Large intestine (tissue), 3 donors: ENCODE measurements around the gene ZNF512B. TPM values are rescaled to one million over a fixed set of nuclear protein-coding genes. Genes with fewer than 3 reads are reported as not detected.
"Not testable (repeated sequence)": the region's sequence is repeated elsewhere in the genome, so short reads cannot be mapped to it uniquely, and the experiment has no call there.

Experiments used
- DNase-seq, 2 donors: peaks; one replicate each; pipeline versions ENCODE4 v3.0.0 to v3.0.0-alpha.2; 2013
- H3K27ac ChIP-seq: one replicate; pipeline ENCODE4 v1.5.1; 2013; ENCODE audit warnings: low read length
- H3K27me3 ChIP-seq: 2 replicates; pipeline ENCODE4 v1.6.1; 2013; ENCODE audit warnings: low read length; ENCODE audit not compliant: control insufficient read depth, insufficient read depth
- H3K36me3 ChIP-seq: 2 replicates; pipeline ENCODE4 v1.6.1; 2013; ENCODE audit warnings: low read length; ENCODE audit not compliant: control insufficient read depth, insufficient read depth
- H3K4me1 ChIP-seq: one replicate; pipeline ENCODE4 v1.6.1; 2013; ENCODE audit warnings: low read length; ENCODE audit not compliant: control insufficient read depth, insufficient read depth
- H3K4me3 ChIP-seq: one replicate; pipeline ENCODE4 v1.5.1; 2013; ENCODE audit warnings: low read length
- H3K9me3 ChIP-seq: one replicate; pipeline ENCODE4 v1.6.1; 2013; ENCODE audit warnings: mild to moderate bottlenecking, low read depth, low read length, moderate library complexity; ENCODE audit not compliant: control insufficient read depth
- WGBS: methylation state at CpG from one replicate; pipeline ENCODE4 v1.1.5; 2013; ENCODE audit warnings: low lambda C conversion rate; ENCODE audit not compliant: insufficient coverage; 5-methylcytosine and 5-hydroxymethylcytosine counted together
- polyA plus RNA-seq: library from polyadenylated mRNA; unstranded; fragments of 120-200 nt; gene quantifications from one replicate; pipeline ENCODE4 v1.2.1, GENCODE V29; 2013

The ZNF512B gene
- polyA plus RNA-seq, 1 donor = 8.1 TPM

DNA sequence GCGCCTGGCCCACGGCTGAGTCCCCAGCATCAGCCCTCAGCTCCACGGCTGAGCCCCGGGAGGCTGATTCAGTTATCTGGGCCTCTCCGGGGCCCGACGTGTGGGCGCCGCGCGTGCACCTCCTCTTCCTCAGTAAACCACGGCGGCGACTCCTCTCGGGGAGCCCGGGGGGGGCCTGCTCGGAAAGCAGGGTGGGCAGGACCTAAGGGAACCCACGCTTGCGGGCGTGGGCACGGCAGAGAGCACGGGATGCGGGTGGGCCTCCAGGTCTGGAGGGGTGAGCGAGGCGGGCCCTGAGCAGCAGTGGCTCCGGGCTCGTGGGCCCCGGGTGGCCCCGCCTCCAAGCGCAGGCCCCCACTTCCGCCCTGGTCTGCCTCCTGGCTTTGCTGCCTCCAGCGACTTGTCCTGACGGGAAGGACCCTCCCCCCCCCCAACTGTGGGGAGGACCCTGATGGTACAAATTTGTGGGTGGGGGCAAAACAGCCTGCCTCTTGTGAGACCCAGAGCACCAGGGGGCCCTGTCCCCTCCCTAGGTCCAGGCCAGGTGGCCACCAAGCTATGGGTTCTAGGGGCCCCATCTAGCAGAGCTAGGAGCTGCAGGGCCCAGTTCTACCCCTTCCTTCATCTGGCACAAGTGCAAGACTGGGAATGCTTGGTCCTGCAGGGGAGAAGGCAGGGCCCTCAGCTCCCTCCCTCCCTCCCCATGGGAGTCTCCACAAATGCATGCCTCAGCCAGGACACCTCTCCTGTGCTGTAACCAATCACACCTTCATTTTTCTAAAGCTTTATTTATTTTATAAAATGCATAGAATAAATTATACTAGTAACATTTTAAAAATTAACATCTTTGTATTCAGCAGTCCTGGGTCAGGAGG is 30.4 kb downstream of the ZNF512B start:
- H3K27me3 ChIP-seq = no peaks in the 10 kb centered on the region
- peaks cover 4% of the 10 kb centered on the region for H3K4me1 ChIP-seq
- H3K9me3 ChIP-seq = peaks cover 30% of the 10 kb centered on the region
- no peak overlapping the region for H3K27ac ChIP-seq
- DNase-seq = no peak
- peaks cover 68% of the 10 kb centered on the region for H3K36me3 ChIP-seq
- no CpG with 5 or more reads among the region's 33 CpGs for WGBS
- no peak overlapping the region for H3K4me3 ChIP-seq

DNA sequence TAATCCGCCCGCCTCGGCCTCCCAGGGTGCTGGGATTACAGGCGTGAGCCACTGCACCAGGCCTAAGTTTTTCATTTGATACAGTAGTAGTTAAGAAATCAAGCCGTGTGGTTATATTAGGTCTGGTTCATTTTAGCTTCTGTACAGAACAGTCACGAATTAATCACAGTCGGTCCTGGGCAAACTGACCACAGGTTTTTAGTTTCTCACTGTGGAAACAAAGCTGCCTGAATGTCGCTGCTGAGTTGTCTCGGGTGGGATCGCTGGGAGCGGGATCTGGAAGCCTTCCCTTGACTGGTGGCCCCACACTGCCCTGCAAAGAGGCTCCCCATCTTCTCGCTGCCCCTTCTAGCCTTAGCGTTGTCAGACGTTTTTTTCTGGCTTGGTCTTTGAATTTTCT is 32.1 kb downstream of the ZNF512B start:
- Histone ChIP-seq H3K36me3 (peaks cover 67% of the 10 kb centered on the region), H3K4me3 (no peak overlapping the region), H3K27ac (no peak overlapping the region), H3K9me3 (peaks cover 30% of the 10 kb centered on the region), H3K4me1 (peaks cover under 1% of the 10 kb centered on the region), H3K27me3 (no peaks in the 10 kb centered on the region)
- 89% methylated on average over 6 of the region's 14 CpGs for WGBS
- DNase-seq = no peak

DNA sequence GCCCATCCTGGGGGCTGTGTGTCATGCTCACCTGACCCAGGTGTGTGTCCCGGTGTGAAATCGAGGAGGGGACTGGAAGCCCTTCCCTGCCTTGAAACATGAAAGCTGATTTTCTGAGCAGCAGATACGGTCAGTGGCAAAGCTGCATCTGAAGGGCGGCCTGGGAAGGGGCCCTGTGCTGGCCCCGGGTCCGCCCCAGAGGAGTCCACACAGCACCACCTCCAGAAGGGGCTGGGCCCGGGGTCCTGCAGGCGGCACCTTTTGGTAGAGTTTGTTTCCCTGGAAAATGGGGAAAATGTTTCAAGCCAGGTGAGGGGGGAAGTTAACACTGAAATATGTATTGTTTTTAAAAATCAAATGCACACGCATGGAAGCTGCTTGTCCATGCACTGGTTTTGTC is 34.3 kb downstream of the ZNF512B start:
- WGBS = no CpG with 5 or more reads among the region's 9 CpGs
- H3K9me3 ChIP-seq = peaks cover 13% of the 10 kb centered on the region
- DNase-seq = no peak
- no peak overlapping the region for H3K4me3 ChIP-seq
- no peak overlapping the region for H3K27ac ChIP-seq
- no peaks in the 10 kb centered on the region for H3K4me1 ChIP-seq
- H3K36me3 ChIP-seq = peaks cover 72% of the 10 kb centered on the region
- no peaks in the 10 kb centered on the region for H3K27me3 ChIP-seq

DNA sequence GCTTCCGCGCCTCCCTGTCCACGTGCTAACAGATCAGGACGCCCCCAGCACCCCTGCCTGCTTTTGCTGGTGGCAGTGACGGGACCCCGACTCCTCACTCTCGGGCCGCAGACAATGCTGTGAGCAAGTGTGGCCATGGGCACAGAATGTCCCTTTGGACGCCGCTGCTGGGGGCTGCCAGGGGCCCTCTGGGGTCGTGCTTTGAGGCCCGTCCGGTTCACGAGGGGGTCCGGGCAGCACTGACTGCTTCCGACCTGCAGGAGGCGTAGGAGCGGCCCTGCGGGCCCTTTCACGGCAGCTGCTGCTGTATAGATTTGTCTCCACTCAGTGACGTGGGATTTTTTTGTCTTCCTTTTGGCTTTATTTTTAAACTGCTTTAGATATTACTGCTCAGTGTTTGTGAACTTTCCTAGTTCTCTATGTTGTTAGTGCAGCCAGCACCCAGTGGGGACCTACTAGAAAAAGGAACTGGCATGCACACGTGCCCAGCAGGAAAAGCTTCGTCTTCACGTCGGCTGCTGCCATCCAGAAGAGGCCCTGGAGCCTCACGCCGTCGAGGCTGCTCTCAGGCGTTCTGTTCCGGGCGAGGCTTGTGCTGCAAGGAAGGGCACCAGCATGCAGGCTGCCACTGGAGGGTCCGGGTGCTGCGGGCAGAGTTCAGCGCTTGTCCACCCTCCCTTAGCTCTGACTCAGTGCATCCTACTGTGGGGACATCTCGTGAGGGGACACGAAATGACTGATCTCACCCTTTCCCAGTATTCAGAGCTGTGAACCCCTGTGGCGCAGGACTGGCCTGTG is 35.3 kb downstream of the ZNF512B start:
- Histone ChIP-seq H3K4me1 (no peaks in the 10 kb centered on the region), H3K27ac (no peak overlapping the region), H3K9me3 (peaks cover 9% of the 10 kb centered on the region), H3K4me3 (no peak overlapping the region), H3K27me3 (no peaks in the 10 kb centered on the region), H3K36me3 (peaks cover 71% of the 10 kb centered on the region)
- WGBS = no CpG with 5 or more reads among the region's 37 CpGs
- no peak for DNase-seq

DNA sequence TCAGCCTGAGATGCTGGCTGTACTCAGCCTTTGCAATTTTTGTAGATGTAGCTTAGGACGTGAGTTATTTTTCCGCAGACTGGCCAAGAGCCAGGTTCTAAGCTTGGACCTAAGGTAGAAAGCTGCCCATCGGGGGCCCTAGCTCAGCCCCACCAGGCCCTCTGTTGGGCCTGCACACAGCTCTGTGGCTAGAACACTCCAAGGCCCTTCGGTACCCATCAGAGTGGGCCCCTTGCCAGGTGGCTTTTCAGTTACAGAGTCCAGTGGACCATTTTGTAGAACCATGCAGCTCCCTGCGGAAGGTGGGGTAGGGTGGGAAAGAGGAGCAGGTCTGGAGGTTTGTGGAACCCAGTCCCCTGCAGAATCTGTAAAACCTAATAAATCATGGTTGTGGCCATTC is 36.1 kb downstream of the ZNF512B start:
- WGBS = no CpG with 5 or more reads among the region's 5 CpGs
- Histone ChIP-seq H3K4me1 (no peaks in the 10 kb centered on the region), H3K36me3 (peaks cover 70% of the 10 kb centered on the region)

DNA sequence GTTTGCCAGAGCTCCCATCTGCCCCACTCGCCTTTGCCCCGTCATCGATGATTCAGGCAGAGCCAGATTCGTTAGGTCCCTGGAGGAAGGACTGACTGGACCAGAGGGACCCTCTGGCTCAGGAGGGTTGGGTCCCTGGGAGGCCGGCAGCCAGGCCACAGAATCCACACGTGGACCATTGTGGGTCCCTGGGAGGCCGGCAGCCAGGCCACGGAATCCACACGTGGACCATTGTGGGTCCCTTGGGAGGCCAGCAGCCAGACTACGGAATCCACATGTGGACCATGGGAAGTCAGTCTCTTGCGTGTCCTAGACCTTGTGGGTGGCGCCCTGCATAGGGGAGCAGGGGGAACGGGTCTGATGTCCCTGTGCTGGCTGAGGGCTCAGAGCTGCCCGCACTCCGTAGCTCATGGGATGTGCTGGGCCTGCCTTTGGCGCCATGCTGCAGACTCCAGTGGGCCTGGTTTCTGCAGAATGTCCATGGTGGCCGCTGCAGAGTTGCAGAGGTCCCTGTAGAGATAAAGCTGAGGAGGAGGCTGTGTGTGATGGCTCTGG is 37.0 kb downstream of the ZNF512B start:
- Histone ChIP-seq H3K4me1 (no peaks in the 10 kb centered on the region), H3K4me3 (no peak overlapping the region), H3K9me3 (no peaks in the 10 kb centered on the region), H3K27ac (no peak overlapping the region), H3K36me3 (peaks cover 78% of the 10 kb centered on the region), H3K27me3 (no peaks in the 10 kb centered on the region)
- WGBS = no CpG with 5 or more reads among the region's 17 CpGs
- no peak for DNase-seq

More for the DNA sequence above, 36.1 kb downstream of the ZNF512B start:
- H3K27me3 ChIP-seq = no peaks in the 10 kb centered on the region
- no peak overlapping the region for H3K27ac ChIP-seq
- H3K4me3 ChIP-seq = no peak overlapping the region
- no peak for DNase-seq
- H3K9me3 ChIP-seq = peaks cover 4% of the 10 kb centered on the region

DNA sequence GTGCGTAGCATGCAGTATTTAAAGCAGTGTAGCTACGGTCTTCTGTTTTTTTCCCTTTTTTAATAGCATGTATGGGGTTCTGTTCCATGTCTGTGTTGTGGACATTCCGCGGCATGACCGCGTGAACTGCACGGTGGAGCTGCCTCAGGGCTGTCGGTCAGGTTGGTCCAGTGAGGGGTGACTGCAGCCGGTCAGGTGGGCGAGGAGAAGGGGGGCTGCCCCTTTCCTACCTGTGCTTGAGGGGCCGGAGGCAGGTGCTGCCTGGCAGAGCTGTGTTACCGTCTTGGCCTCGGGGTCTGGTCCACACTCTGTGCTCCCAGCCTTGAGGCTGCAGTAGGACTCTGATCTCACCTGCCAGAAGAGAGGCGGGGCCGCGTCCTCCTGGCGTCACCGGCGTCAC is 38.0 kb downstream of the ZNF512B start:
- H3K4me3 ChIP-seq = no peak overlapping the region
- H3K27ac ChIP-seq = no peak overlapping the region
- no peaks in the 10 kb centered on the region for H3K4me1 ChIP-seq
- no CpG with 5 or more reads among the region's 19 CpGs for WGBS
- H3K36me3 ChIP-seq = peaks cover 82% of the 10 kb centered on the region
- H3K9me3 ChIP-seq = no peaks in the 10 kb centered on the region
- no peaks in the 10 kb centered on the region for H3K27me3 ChIP-seq
- DNase-seq = no peak

DNA sequence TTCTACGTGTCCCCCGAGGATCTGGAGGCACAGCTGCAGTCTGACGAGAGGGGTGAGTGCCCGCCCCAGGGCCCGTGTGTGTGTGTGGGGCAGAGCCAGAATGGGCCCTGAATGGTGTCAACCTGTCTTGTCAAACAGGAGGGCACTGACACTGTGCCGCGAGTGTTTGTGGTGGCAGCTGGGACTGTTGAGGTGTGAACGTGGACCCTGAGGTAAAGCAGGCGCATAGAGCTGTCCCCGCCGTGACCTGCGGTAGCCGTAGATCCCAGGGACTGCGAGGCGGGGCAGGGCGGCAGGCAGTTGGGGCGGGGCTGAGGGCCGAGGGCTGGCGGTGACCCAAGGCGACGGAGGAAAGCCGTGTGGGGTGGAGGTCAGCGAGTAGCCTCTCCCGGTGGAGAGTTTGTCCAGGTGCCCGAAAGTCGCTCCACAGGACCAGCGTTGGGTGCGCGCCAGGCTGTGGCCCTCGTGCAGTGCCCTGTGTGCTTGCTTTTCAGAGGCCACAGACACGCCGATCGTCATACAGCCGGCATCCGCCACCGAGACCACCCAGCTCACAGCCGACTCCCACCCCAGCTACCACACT is 38.7 kb downstream of the ZNF512B start:
- no peak overlapping the region for H3K27ac ChIP-seq
- H3K4me1 ChIP-seq = no peaks in the 10 kb centered on the region
- no CpG with 5 or more reads among the region's 37 CpGs for WGBS
- no peaks in the 10 kb centered on the region for H3K9me3 ChIP-seq
- no peaks in the 10 kb centered on the region for H3K27me3 ChIP-seq
- DNase-seq = no peak
- peaks cover 86% of the 10 kb centered on the region for H3K36me3 ChIP-seq
- H3K4me3 ChIP-seq = no peak overlapping the region

DNA sequence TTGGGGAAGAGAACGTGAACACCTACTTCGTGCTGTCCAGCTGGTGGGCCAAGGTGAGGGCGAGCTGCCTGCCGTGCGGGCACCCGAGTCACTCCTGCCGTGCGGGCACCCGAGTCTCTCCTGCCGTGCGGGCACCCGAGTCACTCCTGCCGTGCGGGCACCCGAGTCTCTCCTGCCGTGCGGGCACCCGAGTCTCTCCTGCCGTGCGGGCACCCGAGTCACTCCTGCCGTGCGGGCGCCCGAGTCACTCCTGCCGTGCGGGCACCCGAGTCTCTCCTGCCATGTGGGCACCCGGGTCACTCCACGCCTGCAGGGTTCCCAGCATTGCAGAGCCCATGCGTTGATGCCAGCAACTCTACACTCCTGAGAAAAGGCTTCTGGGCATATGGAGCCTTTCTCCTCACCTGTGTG is 40.3 kb downstream of the ZNF512B start:
- H3K27ac ChIP-seq, H3K27me3 ChIP-seq, DNase-seq, H3K4me3 ChIP-seq, H3K9me3 ChIP-seq, H3K4me1 ChIP-seq: not testable (repeated sequence)
- no CpG with 5 or more reads among the region's 31 CpGs for WGBS
- H3K36me3 ChIP-seq = peaks cover 70% of the 10 kb centered on the region

DNA sequence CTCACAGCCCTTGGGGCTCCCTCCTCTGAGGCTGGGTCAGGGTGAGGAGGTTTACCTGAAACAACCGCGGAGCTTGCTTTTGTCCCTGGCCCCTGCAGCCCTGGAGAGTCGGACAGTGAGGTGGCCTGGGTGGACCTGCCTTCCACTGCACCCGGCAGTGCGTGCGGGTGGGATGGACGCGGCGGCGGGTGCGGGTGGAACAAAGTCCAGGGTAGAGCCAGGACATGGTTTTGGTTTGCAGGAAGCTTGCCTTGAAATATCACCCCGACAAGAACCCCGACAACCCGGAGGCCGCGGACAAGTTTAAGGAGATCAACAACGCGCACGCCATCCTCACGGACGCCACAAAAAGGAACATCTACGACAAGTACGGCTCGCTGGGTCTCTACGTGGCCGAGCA is 40.7 kb downstream of the ZNF512B start:
- Histone ChIP-seq H3K27ac (no peak overlapping the region), H3K4me1 (no peaks in the 10 kb centered on the region), H3K9me3 (no peaks in the 10 kb centered on the region), H3K36me3 (peaks cover 66% of the 10 kb centered on the region), H3K4me3 (no peak overlapping the region), H3K27me3 (no peaks in the 10 kb centered on the region)
- DNase-seq = no peak
- no CpG with 5 or more reads among the region's 26 CpGs for WGBS
